NCI-H2227 treated with DMSO at 0.1 percent for 48 hours (cell line): Measurements from ENCODE around the gene PRPF38B.
"Not testable (repeated sequence)": the region's sequence is repeated elsewhere in the genome, so short reads cannot be mapped to it uniquely, and the experiment has no call there.

Source experiments
- DNase-seq: peaks from one replicate; lab custom pipeline; 2025; lab: John Stamatoyannopoulos, UW

The PRPF38B gene

GRCh38 chr1:108691942-108692723, at the start of gene PRPF38B:
Gene PRPF38B, plus strand, starts transcription at chr1:108692310. Its CDS starts 282 bp downstream, at chr1:108692592.
- peak; percentile 95 for DNase-seq

GRCh38 chr1:108643492-108644335, 48.4 kb upstream of the PRPF38B start:
- DNase-seq: peak; percentile 56

GRCh38 chr1:108644984-108645383, 47.1 kb upstream of the PRPF38B start:
- no peak for DNase-seq

- DNase-seq: no peak
These were observed 46.4 kb upstream of the PRPF38B start for GRCh38 chr1:108645564-108646184.

GRCh38 chr1:108646265-108646647, 45.9 kb upstream of the PRPF38B start:
- DNase-seq: no peak

GRCh38 chr1:108646648-108647269, 45.4 kb upstream of the PRPF38B start:
- no peak for DNase-seq

- DNase-seq: no peak
These were observed 38.5 kb upstream of the PRPF38B start for GRCh38 chr1:108653431-108654105.

- no peak for DNase-seq
These were observed 34.6 kb upstream of the PRPF38B start for GRCh38 chr1:108657356-108658080.

- DNase-seq: peak; percentile 91
These were observed 31.0 kb upstream of the PRPF38B start, which contains the start of gene HENMT1 for GRCh38 chr1:108661030-108661609. Gene HENMT1, minus strand, starts transcription at chr1:108661093. Its CDS starts 1,209 bp downstream, at chr1:108659884.

GRCh38 chr1:108663074-108663473, 29.0 kb upstream of the PRPF38B start:
- DNase-seq: no peak

GRCh38 chr1:108664481-108664880, 27.6 kb upstream of the PRPF38B start:
- DNase-seq: no peak

GRCh38 chr1:108665067-108665466, 27.0 kb upstream of the PRPF38B start:
- DNase-seq: no peak

GRCh38 chr1:108665771-108666170, 26.3 kb upstream of the PRPF38B start:
- DNase-seq: no peak

GRCh38 chr1:108667422-108667821, 24.7 kb upstream of the PRPF38B start:
- DNase-seq: not testable (repeated sequence)

- DNase-seq: no peak
These were observed 23.3 kb upstream of the PRPF38B start for GRCh38 chr1:108668777-108669176.

- no peak for DNase-seq
These were observed 22.4 kb upstream of the PRPF38B start for GRCh38 chr1:108669679-108670078.

- no peak for DNase-seq
These were observed 21.9 kb upstream of the PRPF38B start for GRCh38 chr1:108670131-108670773.

GRCh38 chr1:108671143-108671542, 21.0 kb upstream of the PRPF38B start:
- no peak for DNase-seq

- DNase-seq: no peak
These were observed 13.4 kb upstream of the PRPF38B start for GRCh38 chr1:108678706-108679105.
